GM12892 (cell line): Measurements from ENCODE around the gene PDCD11.

Source experiments
- POLR2A ChIP-seq: IDR thresholded peaks from 2 replicates; pipeline ENCODE4 v1.6.1; 2011; ENCODE audit warnings: low read depth, low read length, control low read depth
- POLR2AphosphoS5 ChIP-seq: IDR thresholded peaks from 2 replicates; pipeline ENCODE4 v1.6.1; 2011; ENCODE audit warnings: low read depth, low read length, control low read depth

- TF ChIP-seq POLR2AphosphoS5 = no peak
- TF ChIP-seq POLR2A = no peak
Measured at GRCh38 chr10:103487410-103487708, 90.9 kb downstream of the PDCD11 start.
